Activated CD8-positive, alpha-beta memory T cell treated with anti-CD3 and anti-CD28 coated beads for 1 hour (primary cell): ENCODE results near the gene C1QTNF9B.
"Not testable (repeated sequence)": the region's sequence is repeated elsewhere in the genome, so short reads cannot be mapped to it uniquely, and the experiment has no call there.

ENCODE experiments used
- DNase-seq, 2 donors: peaks; one replicate each; pipeline ENCODE4 v3.0.0-alpha.2; 2020; ENCODE audit warnings: low read depth in 1 of 2; ENCODE audit errors: extremely low read depth in 1 of 2

C1QTNF9B gene

GRCh38 chr13:23894746-23895145 lies 2.6 kb downstream of the C1QTNF9B start:
- not testable (repeated sequence) for DNase-seq

GRCh38 chr13:23893791-23894190 lies 3.5 kb downstream of the C1QTNF9B start:
- DNase-seq: not testable (repeated sequence)

GRCh38 chr13:23889615-23890607 lies 7.4 kb downstream of the C1QTNF9B start:
- DNase-seq: no peak

GRCh38 chr13:23888658-23889614 lies 8.4 kb downstream of the C1QTNF9B start, which contains the start of gene MIPEP:
Gene MIPEP (minus strand): TSS chr13:23889400. CDS start chr13:23889320, 80 bp downstream.
- peak; percentile 67 to 81 for DNase-seq

- not testable (repeated sequence) for DNase-seq
Observed at GRCh38 chr13:23884361-23884760, 12.9 kb downstream of the C1QTNF9B start.

- no peak for DNase-seq
Observed at GRCh38 chr13:23883255-23883654, 14.0 kb downstream of the C1QTNF9B start.

GRCh38 chr13:23881402-23881800 lies 15.9 kb downstream of the C1QTNF9B start:
- not testable (repeated sequence) for DNase-seq

GRCh38 chr13:23880493-23881401 lies 16.6 kb downstream of the C1QTNF9B start:
- DNase-seq: not testable (repeated sequence)

GRCh38 chr13:23877286-23877685 lies 20.0 kb downstream of the C1QTNF9B start:
- DNase-seq: no peak

GRCh38 chr13:23876265-23876664 lies 21.0 kb downstream of the C1QTNF9B start:
- no peak for DNase-seq

GRCh38 chr13:23871616-23872220 lies 25.6 kb downstream of the C1QTNF9B start:
- DNase-seq: no peak

- no peak for DNase-seq
Observed at GRCh38 chr13:23870356-23871140, 26.8 kb downstream of the C1QTNF9B start.

- DNase-seq: no peak
Observed at GRCh38 chr13:23868521-23868920, 28.8 kb downstream of the C1QTNF9B start.

GRCh38 chr13:23867027-23867491 lies 30.2 kb downstream of the C1QTNF9B start:
- no peak for DNase-seq

GRCh38 chr13:23866420-23867026 lies 30.8 kb downstream of the C1QTNF9B start:
- no peak for DNase-seq

GRCh38 chr13:23865906-23866305 lies 31.4 kb downstream of the C1QTNF9B start:
- no peak for DNase-seq

- DNase-seq: no peak
Observed at GRCh38 chr13:23865026-23865425, 32.3 kb downstream of the C1QTNF9B start.

GRCh38 chr13:23861310-23861709 lies 36.0 kb downstream of the C1QTNF9B start:
- no peak for DNase-seq
